Astrocyte of the cerebellum (primary cell): ENCODE measurements around the gene KRT23.

Source experiments
- DNase-seq: peaks from one replicate; pipeline ENCODE4 v3.0.0-alpha.2; 2011; ENCODE audit warnings: low read depth
- H3K4me3 ChIP-seq: 2 replicates; pipeline ENCODE4 v1.5.1; 2011; ENCODE audit warnings: mild to moderate bottlenecking, low read depth, low read length, moderate library complexity
- in situ Hi-C: cut with HindIII; loops from 2 replicates; pipeline ENCODE4 v1.10.0; 2017; ENCODE audit warnings: low sequenced_read_pairs
- TF ChIP-seq, protein P1 (sequence below): IDR thresholded peaks from 2 replicates; pipeline ENCODE4 v1.5.1; 2012; ENCODE audit warnings: low read length, low read depth, moderate library complexity, mild to moderate bottlenecking; ENCODE audit errors: missing control alignments

KRT23 gene

DNA sequence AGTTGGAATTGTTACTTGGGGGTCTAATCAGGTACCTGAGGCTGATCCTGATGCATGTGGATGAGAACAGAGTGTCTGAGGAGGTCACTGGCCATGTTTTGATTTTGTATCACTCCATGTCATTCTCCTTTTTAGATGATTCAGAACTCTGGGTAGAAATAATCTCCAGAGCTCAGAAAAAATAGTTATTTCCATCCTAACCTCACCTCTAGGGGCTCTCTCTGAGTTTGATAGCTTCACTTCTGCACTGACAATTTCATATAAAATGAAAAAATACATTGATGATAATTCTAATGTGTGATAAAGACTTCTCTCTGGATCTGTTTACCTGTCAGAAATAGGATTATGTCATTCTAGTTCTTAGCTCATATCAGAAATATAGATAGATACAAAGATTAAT is 64.2 kb downstream of the KRT23 start:
- no peak overlapping the region for H3K4me3 ChIP-seq
- TF ChIP-seq, protein P1, sequence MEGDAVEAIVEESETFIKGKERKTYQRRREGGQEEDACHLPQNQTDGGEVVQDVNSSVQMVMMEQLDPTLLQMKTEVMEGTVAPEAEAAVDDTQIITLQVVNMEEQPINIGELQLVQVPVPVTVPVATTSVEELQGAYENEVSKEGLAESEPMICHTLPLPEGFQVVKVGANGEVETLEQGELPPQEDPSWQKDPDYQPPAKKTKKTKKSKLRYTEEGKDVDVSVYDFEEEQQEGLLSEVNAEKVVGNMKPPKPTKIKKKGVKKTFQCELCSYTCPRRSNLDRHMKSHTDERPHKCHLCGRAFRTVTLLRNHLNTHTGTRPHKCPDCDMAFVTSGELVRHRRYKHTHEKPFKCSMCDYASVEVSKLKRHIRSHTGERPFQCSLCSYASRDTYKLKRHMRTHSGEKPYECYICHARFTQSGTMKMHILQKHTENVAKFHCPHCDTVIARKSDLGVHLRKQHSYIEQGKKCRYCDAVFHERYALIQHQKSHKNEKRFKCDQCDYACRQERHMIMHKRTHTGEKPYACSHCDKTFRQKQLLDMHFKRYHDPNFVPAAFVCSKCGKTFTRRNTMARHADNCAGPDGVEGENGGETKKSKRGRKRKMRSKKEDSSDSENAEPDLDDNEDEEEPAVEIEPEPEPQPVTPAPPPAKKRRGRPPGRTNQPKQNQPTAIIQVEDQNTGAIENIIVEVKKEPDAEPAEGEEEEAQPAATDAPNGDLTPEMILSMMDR, result no peak
- DNase-seq, result no peak
- in situ Hi-C loops, result no loop called here
